C4-2B (cell line): Measurements from ENCODE around the gene CBX2.

Source experiments
- ZFX ChIP-seq: fragments of 450-650 bp; IDR thresholded peaks from 2 replicates; pipeline ENCODE4 v1.6.1; 2017
- TF ChIP-seq, protein P1 (sequence below): fragments of 450-650 bp; conservative IDR thresholded peaks from 2 replicates; pipeline ENCODE4 v1.5.1; 2017; ENCODE audit warnings: mild to moderate bottlenecking

DNA sequence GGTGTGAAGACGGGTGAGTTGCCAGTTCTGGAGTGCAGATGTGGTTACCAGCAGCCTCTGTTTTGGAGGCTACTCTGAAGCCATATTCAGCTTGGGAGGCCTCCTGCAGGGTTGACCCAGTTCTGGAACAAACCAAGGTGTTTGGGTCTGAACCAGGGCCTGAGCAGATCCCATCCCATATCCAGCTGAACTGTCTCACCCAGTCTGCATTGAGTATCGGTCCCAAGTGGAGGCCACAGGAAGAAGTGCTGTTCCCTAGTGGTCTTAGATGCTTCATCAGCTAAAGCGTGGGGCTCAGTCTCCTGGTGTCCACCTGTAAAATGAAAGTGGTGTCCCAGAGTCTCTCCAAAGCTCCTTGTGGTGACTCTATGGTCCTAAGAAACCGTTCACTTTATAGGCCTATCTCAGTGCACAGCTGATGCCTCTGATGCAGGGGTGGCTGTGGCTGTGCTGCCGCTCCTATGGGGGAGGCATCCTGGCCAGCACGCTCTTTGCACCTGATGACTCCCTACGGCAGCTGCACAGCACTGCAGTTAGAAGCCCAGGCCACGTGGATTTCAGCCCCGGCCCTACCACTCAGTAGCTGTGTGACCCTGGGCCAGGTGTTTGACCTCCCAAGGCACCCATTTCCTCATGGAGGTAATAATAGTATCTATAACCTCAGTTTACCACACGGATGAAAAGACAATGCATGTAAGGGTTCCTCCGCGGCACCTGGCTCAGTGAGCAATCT is 40.2 kb downstream of the CBX2 start:
- TF ChIP-seq, protein P1, sequence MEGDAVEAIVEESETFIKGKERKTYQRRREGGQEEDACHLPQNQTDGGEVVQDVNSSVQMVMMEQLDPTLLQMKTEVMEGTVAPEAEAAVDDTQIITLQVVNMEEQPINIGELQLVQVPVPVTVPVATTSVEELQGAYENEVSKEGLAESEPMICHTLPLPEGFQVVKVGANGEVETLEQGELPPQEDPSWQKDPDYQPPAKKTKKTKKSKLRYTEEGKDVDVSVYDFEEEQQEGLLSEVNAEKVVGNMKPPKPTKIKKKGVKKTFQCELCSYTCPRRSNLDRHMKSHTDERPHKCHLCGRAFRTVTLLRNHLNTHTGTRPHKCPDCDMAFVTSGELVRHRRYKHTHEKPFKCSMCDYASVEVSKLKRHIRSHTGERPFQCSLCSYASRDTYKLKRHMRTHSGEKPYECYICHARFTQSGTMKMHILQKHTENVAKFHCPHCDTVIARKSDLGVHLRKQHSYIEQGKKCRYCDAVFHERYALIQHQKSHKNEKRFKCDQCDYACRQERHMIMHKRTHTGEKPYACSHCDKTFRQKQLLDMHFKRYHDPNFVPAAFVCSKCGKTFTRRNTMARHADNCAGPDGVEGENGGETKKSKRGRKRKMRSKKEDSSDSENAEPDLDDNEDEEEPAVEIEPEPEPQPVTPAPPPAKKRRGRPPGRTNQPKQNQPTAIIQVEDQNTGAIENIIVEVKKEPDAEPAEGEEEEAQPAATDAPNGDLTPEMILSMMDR, result no peak
- no peak for TF ChIP-seq ZFX
